ENCODE results near the gene MTAP.

Gene MTAP

DNA sequence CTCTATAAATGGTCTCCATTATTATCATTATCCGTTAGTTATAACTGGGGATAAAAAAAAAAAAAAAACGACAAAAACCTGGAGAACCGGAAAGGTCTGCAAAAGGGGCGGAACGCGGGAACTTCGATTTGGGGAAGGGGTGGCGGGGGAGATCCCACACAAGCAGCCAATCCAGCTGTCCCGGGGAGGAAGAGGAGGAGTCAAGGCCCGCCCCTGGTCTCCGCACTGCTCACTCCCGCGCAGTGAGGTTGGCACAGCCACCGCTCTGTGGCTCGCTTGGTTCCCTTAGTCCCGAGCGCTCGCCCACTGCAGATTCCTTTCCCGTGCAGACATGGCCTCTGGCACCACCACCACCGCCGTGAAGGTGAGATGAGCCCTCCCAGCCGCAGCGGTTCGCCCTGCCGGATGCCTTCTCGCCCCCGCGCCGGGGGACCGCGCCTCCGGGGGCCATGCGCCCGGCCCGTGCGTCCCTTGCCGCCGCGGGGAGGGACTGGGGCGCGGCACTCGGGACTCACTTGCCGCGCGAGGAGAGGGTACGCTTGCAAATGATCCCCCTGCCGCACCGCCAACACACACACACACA is at the start of gene MTAP:
TSS of gene MTAP (plus strand) at position 219 of the 583 bp plus-strand sequence. CDS start at position 332, 113 bp downstream.
- in situ Hi-C loops (cut with HindIII; ENCODE audit: low sequenced_read_pairs) = loop anchor here (25.0 kb wide), 1 partner anchor 235 kb away; no protein-coding TSS in a partner anchor

DNA sequence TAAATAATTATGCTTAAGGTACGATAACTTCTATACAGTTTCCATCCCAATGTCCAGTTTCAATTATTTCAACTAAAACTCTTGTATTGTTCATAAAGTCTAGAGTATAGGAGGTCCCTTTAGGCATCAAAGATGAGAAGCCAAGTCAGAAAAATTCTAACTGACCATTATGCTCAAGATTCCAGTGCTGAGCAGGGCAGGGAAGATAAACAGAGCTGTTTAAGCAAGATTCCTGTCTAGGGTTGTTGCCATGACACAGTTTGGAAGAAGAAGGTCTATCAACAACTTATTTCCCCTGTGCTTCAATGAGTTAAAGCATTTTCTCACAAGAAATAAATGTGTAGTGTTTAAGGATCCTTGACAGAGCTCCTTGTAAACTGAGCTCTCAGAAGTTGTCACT is 48.9 kb upstream of the MTAP start:
- in situ Hi-C loops (cut with HindIII; ENCODE audit: low sequenced_read_pairs) = no loop called here

DNA sequence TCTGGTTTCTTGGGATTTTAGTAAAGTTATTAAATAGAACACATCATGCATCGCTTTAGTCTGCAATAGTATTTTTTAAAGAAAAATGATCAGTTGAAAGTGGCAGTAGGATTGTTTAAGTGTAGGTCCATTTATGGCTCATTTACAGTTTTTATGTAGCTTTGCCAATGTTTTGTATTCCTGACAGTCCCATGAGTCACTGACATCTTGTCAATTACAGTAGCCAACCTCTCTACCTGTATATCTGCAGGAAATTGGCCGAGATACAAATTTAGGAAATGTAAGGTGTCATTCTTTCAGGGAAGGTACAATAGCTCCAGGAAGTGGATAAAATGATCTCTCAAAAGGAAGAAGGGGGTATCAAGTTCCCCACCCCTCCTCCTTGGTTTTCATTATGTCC is 47.7 kb upstream of the MTAP start:
- in situ Hi-C loops (cut with HindIII; ENCODE audit: low sequenced_read_pairs) = no loop called here

DNA sequence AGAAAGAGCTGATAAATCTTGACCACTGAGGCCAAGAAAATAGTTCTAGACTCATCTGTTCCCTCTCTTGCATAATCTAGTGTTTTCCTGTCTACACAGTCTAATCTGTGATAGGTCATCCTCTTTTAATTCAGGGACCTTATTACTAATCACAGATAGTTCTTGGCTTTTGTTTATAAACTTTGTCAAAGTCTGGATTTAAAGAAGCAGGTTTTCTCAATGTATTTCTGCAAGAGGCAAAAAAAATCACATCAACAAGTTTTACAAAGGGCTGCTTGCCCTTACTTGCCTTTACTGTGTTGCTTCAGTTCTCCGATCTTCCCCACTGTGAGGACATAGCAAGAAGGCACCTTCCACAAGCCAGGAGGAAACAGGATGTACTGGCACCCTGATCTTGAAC is 43.9 kb upstream of the MTAP start:
- in situ Hi-C loops (cut with HindIII; ENCODE audit: low sequenced_read_pairs) = no loop called here

DNA sequence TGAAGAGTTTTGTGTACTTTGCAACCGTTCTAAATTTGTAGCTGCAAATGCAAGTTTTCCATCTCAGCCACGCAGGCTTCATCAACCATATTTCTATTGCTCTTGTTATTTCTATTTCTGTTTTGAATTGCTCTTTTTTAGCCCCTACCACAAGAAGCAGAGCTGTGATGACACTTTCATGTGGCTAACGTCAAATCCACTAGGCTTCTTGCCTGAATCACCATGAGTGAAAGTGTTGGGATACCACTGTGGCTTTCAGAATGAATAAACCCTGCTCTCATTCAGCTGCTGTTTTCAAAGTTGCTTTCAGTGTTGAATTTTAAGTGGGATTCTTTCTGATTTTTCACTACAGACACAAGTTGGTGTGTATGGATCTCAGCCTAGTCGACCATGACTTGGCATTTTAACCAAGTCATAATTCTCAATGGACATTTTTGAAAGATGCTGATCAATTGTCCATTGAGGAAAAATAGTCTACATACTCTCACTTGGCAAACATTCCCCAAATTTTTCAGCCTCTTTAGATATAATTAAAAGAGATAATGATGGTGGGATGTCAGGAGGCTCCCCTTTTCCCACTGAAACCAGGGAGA is 41.0 kb upstream of the MTAP start:
- in situ Hi-C loops (cut with HindIII; ENCODE audit: low sequenced_read_pairs) = no loop called here

DNA sequence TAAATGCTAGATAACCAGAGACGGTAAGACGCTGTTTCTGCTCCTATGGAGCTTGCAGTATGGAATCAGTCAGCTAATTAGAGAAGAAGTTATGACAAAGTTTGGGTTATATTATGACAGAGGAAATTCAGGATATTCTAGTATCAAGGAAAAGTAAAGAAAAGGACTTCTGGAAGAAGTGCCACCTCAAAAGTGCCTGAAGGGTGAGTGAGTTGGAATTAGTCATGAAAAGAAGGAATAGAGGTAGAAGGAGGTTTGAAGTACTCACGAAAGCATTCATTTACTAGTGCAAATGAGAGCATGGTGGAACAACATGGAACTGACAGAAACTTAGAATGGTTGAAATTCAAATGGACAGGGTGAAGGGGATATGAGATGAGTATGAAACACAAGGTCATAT is 40.4 kb upstream of the MTAP start:
- in situ Hi-C loops (cut with HindIII; ENCODE audit: low sequenced_read_pairs) = no loop called here

DNA sequence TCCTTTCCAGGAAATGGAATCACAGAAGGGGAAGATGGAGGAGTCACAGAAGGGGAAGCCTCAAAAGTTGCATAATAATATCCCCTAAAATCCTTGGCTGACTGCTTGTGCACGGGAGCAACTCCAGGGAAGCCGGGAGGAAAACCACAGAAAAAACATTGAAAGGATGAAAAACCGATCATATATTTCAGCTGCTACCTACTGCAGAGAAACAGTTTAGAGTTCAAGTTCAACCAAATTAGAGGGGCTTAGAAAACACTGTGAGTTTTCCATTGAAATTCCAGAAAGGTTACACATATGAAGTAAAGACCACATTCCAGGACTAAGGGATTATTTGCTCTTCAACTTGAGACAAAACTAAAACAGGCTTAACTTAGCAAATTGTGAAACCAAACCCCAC is 37.6 kb upstream of the MTAP start:
- in situ Hi-C loops (cut with HindIII; ENCODE audit: low sequenced_read_pairs) = no loop called here

DNA sequence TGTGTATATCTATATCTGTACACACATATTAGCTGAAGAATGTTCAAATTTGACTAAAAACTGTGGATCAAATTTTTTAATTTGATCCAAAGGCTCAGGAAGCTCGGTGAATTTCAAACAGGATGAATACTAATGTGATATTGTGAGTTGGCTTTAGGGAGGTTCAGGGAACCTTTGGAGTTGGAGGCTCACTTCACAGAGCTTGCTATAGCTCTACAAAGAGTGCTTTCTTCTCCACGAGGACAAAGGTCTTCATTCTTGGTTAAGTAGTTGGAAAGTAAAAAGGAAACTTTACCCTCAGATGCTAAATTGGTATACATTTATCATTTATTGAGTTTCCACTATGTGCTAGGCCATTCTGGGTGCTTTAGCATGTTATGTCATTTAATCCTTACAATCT is 36.3 kb upstream of the MTAP start:
- in situ Hi-C loops (cut with HindIII; ENCODE audit: low sequenced_read_pairs) = no loop called here

DNA sequence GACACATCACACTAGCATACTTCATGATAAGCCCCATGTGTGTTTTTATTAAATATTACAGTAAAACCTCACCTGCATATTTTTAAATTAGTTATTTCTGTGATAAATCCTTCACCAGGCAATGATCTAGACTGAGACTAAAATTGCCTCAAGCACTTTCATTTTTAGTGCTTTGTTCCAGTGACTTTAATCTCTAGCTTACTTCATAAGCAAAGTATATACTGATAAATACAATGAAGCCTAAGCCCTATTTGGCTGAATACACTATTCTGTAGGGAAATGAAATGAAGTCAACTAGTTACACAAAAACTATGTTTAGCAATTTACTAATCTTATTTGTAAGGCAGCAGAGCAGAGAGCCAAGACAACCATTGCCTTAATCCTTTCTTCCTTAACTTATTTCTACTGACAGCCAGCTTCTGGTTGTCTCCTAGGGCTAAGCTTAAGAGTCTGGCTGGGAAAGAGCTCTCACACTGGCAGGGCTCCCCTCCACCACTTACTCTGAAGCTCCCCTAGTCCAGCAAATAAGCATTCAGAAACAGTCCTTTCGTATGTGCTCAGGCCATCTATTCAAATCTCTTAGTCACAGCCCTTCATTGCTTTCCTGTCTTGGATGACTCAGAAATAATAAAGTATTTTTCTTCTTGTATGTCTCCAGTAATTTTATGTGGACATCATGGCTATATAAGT is 31.4 kb upstream of the MTAP start:
- in situ Hi-C loops (cut with HindIII; ENCODE audit: low sequenced_read_pairs) = loop anchor here (5.0 kb wide), 1 partner anchor 304 kb away; no protein-coding TSS in a partner anchor

DNA sequence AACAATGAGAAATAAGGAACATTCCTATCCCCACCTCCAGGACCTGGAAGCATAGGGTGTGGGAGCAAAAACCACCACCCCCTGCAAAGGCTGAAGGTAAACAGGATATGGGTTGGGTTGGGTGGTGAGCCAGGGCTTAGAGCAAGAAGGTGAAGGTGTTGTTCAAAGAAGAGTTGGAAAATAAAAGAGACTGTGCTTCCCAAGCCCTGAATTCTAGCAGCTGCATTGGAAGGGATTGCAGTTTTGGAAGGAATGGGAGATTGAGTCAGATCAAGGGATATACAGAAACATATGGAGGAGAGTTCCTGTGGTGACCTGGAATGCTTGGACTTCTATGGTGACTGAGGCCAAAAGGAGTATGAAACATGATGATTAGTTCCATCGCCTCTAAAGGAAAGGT is 24.7 kb upstream of the MTAP start:
- in situ Hi-C loops (cut with HindIII; ENCODE audit: low sequenced_read_pairs) = no loop called here

DNA sequence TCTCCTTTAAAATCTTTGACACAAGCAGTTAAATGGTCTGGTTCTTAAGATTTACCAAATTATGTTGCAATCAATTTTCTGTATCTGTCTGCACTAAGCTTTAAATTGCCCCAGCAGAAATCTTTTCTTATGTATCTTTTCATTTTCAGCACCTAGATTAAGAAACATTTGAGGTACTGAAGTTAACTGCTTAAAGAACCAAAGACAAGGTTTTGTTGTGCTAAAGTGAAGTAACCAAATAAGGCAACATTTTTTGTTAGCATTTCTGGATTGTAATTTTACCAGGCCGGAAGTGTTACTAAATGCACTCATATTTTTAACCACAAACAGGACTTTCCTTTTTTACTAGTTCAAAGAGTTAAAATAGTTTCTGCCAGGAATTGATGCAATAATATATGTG is 24.1 kb upstream of the MTAP start:
- in situ Hi-C loops (cut with HindIII; ENCODE audit: low sequenced_read_pairs) = no loop called here

DNA sequence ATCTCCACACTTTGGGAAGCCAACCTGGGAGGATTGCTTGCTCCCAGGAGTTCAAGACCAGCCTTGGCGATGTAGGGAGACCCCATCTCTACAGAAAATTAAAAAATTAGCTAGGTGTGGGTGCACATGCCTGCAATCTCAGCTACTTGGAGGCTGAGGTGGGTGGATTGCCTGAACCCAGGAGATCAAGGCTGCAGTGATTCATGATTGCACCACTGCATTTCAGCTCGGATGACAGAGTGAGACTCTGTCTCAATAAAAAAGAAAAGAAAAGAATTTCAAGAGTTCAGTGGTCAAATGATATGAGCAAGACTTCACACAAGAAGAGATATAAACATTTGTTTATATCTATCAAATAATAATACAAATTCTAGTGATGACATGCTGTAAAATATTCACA is 23.0 kb upstream of the MTAP start:
- in situ Hi-C loops (cut with HindIII; ENCODE audit: low sequenced_read_pairs) = no loop called here

DNA sequence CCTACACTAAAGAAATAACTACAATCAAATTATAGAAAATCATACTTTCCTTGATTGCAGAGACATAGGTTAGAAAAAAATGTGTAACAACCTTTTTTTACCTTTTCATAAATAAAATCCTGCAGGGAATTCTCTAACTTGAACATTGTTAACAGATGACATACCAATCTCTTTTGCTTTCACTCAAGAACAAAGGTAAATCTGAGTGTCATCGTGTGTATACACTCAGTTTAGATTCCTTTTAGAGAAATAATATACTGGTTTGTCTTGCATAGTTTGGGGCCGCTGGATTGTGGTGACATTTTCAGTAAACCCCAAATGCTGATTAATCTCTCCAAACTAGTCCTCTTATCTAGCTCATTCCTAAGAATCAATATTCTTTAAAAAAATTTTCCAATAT is 20.8 kb upstream of the MTAP start:
- in situ Hi-C loops (cut with HindIII; ENCODE audit: low sequenced_read_pairs) = no loop called here

DNA sequence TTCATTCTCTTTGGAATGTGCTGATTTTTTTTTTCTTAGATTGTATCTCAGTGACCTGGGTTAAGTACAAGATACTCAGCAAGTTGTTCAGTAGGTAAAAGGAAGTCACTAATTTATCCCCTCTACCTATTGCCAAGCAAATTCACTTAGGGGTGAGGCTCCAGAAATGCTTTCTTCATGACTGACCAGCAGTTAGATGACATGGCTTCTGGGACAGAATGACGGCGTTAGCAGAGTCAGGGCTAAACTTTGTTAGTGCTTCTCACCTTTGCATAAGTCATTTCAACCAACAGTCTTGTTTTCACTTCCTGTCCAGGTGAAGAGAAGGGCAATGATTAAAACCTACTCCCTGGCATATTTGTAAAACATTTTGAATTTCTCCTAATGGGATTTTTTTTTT is 20.2 kb upstream of the MTAP start:
- in situ Hi-C loops (cut with HindIII; ENCODE audit: low sequenced_read_pairs) = no loop called here

DNA sequence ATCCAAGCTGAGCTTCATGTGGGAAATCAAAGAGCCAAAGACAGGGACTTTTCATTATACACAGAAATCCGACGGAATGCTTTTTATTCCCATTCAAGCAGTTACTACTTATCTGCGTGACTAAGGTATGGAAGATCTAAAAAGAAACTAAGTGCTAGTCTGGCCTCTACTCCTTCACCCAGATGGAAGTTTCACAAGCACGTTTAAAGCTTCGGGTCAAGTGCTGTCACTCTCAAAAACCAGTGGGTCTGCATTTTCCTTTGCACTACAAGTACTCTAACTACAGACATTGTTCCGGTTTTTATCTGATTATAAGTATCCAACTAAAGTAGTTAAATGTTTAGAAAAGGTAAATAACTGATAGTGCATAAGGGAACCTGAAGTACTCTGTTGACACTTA is 13.7 kb upstream of the MTAP start:
- in situ Hi-C loops (cut with HindIII; ENCODE audit: low sequenced_read_pairs) = no loop called here

DNA sequence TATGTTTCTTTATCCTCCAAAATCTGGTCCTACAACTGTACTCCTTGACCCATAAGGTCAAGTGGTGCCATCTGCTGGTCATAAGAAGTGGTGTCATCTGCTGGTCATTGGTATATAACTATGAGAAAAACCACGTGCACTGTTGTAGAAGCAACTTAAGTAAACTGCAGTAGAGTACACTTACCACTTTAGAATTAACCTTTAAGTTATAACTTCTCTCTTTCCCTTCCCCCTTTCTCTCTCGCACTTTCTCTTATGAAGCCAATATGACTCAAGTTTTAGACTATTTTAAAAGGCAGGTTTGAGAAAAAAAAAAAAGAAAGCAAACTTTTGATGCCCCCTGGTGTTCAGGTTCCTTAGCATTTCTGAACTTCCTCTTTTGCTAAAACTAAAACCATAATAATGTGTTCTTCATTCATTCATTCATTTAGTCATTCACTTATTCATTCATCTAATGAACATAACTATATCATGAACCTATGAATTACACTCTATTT is 12.8 kb upstream of the MTAP start:
- in situ Hi-C loops (cut with HindIII; ENCODE audit: low sequenced_read_pairs) = no loop called here

DNA sequence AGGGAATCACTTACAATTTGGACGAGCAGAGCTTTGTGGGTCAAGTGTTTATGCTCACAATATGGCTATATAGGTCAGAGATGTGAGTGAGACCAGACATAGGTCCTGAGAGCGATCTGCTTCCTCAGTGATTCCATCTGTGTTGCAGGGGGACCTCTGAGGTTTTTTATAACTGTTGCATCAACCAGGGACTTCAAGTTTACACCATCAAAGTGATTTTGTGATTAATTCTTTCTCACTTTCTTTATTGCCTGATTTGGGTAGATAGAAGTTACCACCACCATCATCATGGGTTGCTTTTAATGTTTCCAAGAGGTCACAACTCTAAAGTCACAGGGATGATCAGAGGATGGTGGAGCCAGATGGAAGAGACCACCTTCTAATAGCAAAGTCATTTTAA is 7.0 kb upstream of the MTAP start:
- in situ Hi-C loops (cut with HindIII; ENCODE audit: low sequenced_read_pairs) = no loop called here

DNA sequence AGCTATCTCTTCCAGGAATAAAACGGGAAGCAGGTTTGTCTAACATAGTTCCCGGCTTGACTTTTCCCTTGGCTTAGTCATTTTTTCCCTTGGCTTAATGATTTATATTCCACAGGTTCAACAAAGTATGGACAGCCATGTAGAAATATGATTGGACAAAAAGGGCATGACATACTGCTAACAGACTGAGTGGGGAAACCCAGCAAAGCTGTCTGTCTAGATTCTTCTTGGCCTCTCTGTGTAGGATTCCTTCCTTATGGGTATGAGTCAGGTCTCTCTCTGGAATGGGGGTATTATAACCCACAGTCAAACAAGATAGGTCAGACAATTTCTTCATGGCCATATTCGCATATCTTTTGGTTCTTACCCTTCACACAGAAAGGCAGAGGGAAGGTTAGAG is 5.7 kb upstream of the MTAP start:
- in situ Hi-C loops (cut with HindIII; ENCODE audit: low sequenced_read_pairs) = no loop called here

DNA sequence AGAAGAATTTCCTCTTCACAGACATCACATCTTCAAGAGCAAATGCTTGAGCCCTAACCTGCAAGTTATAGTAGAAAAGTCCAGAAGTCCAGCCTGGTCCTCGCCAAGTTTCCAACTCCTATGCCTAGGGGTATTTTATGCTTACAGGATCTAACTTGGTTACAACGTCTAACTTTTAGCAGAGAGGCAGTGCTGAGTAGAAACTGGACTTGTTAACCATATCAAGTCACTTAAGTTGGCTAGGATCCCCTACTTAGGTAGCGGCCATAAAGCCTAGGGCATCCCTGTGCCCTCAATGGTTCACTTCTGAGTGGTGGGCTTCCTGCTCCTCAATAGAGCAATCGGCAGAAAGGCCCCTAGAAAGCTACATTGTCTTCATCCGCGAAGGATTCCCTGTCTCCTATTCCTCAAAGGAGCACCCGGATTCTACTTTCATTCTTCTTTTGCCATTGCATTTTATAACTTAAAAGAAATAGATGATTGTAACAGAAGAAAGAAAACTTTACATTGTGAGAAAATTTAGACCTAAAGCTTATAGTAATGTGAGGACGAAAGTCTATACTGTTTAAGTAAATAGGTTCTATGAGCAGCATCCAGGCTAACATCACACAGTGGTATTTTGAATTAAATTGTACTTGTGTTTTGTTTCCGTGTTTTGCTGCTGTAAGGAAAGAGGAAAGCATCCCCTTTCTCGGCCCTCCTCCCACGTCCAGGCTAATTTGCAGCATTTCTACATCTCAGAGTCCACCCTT is 1.3 kb upstream of the MTAP start:
- in situ Hi-C loops (cut with HindIII; ENCODE audit: low sequenced_read_pairs) = loop anchor here (25.0 kb wide), 1 partner anchor 236 kb away; no protein-coding TSS in a partner anchor

DNA sequence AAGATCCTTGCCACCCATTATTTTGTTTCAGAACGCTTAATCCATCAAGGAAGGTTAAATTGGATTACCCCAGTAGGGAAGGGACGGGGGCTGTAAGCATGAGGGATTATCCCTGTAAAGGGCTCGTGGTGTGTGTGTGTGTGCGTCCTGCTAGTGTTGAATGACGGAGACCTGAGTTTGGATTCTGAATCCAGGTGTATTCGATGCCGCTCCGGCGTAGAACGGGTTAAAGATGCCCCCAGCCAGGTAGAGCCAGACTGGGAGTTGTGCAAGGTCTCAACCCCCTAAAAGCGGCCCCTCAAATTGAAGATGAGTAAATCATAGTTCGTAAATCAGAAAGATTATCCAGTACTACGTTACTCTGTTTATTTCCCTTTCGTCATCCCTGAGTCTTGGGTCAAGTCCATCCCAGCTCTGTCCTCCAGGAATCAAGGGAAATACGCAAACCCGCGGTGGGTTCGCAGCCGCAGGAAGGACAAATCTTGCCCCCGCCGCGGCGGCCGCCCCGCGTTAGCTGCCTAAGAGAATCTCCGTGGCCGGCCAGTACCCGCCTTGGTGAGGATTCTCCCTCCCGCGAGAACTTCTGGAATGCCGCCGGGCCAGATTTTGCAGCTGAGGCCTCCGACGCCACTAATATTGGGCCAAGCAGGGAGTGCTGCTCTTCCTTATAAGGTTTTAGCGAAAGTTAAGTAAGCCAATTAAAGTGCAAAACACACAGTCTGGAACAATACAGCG is 586 bp upstream of the MTAP start:
- in situ Hi-C loops (cut with HindIII; ENCODE audit: low sequenced_read_pairs) = loop anchor here (25.0 kb wide), 1 partner anchor 235 kb away; no protein-coding TSS in a partner anchor

DNA sequence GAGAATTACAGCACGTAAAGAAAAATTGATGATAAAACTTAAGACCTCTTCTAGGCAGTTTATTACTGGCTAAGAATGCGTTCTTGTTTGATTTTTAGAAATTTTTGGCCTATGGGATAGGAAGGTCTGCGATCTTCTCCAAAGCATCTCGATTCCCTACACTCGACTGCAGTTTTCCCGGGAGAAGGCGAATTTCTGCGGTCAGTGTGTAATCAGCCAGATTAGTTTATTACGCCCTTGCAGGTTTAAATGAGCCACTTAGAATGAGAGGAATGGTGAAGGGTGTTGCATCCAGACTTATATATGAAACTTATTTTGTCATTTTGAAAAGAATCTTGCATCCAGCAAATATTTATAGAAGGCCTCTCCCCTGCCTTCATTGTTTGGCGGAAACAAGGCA is 1.2 kb downstream of the MTAP start:
- in situ Hi-C loops (cut with HindIII; ENCODE audit: low sequenced_read_pairs) = loop anchor here (25.0 kb wide), 1 partner anchor 234 kb away; no protein-coding TSS in a partner anchor
